NT2/D1 (cell line): ENCODE data around the gene TRIM72.
"Not testable (repeated sequence)": the region's sequence is repeated elsewhere in the genome, so short reads cannot be mapped to it uniquely, and the experiment has no call there.

Source experiments
- SUZ12 ChIP-seq: IDR thresholded peaks from 2 replicates; pipeline ENCODE4 v1.6.1; 2011; ENCODE audit not compliant: insufficient read length, insufficient read depth; ENCODE audit errors: extremely low read depth
- YY1 ChIP-seq: IDR thresholded peaks from 2 replicates; pipeline ENCODE4 v1.6.1; 2011; ENCODE audit not compliant: insufficient read length, insufficient read depth
- ZNF274 ChIP-seq: IDR thresholded peaks from 2 replicates; pipeline ENCODE4 v1.6.1; 2011; ENCODE audit warnings: mild to moderate bottlenecking, low read depth, low read length

- not testable (repeated sequence) for TF ChIP-seq YY1, ZNF274, SUZ12
These were observed 43.9 kb upstream of the TRIM72 start for GRCh38 chr16:31170048-31170447.
